Muscle of back (tissue), 11 donors: ENCODE data around the gene XPO5. TPM values are rescaled to one million over a fixed set of nuclear protein-coding genes. Genes with fewer than 3 reads are reported as not detected.
A peak's percentile ranks its signal among the peaks of the same experiment; 100 is the strongest.
"Not testable (repeated sequence)": the region's sequence is repeated elsewhere in the genome, so short reads cannot be mapped to it uniquely, and the experiment has no call there.

ENCODE experiments used
- DNase-seq, 3 donors: peaks; one replicate each; pipeline versions ENCODE4 v3.0.0 to v3.0.0-alpha.2; 2013
- polyA plus RNA-seq, 10 donors: library from polyadenylated mRNA; unstranded; fragments of 120-200 nt; gene quantifications; one replicate each; pipeline ENCODE4 v1.2.1, GENCODE V29; 2013; ENCODE audit not compliant: insufficient read length in 10 of 10

XPO5 gene
- polyA plus RNA-seq, 10 donors, result 19.8 to 37.0 (median 28.1) TPM

DNA sequence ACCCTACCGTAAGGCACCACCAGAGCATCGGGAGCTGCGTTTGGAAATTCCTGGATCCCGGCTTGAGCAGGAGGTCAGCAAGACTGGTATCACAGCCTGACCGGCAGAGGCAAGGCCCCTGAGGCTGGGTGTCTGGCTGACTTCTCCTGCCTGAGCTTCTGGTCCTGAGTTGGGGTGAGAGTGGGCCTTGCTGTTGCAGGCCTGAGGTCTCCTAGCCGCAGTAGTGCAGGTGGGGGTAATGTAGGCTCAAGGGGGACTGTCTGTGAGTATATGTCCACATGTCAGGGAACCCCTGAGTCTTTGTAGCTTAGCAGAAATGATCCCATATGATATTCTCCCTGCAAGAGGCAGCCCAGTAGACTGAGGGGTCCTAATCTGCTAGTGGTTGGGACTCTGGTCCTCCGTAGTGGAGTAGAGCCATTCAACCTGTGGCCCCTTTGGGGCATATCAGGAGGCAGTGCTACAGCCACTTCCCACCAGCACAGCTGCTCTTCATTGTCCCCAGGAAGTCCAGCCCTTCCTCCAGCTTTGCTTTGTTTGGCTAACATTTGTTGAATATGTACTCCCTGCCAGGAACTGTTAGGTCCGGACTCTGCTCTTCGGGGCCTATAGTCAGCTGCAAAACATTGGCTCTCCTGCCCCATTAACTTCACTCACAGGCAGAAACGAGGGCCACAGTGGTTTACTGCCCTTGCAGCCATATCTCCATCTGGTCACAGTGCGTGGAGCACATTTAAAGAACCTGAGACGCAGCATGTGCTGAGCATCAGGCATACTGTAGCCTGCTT is 76.6 kb downstream of the XPO5 start:
- DNase-seq, result peak in 1 of 3 donors; percentile 61

DNA sequence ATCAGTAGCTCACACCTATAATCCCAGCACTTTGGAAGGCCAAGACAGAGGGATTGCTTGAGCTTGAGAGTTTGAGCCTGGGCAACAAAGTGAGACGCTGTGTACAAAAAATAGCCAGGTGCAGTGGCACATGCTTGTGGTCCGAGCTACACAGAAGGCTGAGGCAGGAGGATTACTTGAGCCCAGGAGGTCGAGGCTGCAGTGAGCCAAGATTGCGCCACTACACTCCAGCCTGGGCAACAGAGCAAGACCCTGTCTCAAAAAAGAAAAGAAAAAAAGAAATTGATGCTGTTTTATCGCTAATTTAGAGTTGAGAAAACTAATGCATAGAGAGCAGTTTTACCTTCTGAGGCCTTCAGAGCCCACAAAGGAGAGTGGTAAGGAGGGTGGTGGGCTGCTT is 77.5 kb downstream of the XPO5 start:
- not testable (repeated sequence) for DNase-seq

DNA sequence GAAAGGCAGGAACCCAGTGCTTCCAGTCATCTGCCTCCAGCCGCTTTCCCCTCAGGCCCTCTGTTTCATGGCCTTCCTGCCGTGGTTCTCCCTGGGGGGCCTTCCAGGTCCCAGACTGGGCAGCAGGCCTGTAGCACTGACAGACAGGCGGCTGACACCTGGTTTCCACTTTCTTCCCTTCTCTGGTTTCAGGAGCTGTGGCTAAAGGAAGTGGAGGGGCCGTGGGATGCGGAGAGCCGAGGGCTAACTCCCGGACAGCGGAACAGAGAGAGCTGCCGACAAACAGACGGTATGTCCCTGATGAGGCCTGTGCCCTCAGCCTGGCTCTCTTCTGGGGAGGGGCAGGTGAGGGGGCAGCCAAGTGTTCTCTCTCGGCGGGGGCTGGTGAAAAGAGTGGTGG is 78.1 kb downstream of the XPO5 start:
- DNase-seq, result no peak

DNA sequence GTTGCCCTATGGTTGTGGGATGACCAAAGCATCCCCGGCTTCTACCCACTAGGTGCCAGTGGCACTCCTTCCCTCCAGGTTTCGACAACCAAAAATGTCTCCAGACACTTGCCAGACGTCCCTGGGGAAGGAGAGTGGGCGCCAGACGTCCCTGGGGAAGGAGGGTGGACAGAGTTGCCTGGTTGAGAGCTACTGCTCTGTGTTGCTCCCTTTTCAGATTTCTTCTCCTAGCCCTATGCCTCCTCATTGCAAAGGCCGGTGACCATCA is 78.8 kb downstream of the XPO5 start:
- DNase-seq, result no peak

DNA sequence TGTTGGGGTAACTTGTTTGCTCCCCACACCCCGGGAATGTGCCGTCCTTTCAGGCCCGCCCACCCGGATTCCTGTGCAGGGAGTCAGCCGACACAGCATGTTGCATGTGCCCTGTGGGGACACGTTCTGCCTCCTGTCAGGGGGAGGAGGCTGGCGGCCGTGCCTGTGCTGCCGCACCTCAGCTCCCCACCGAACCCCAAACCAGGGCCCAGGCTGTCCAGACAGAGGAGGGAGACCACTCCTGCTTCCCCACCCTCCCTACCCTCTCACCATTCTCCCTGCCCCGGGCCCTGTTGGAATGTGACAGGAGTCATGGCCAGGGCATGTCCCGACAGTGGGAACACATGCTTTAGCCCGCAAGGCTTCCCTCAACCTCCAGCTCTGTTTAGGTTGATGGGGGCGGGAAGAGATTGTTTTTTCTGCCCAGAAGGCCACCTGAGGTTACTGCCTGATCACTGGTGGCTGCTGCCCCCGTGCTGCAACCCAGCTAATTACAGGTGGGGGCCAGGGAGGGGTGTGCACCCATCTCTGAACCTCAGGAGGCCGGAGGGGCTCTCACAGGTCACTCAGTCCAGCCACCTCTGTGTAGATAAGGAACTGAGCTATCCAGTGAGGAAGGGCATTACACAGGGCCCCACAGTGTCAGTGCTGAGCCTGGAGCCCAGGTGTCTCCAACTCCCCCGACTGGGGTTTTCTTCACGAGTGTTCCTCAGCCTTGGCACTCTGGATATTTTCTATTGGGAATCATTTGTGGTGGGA is 79.3 kb downstream of the XPO5 start:
- no peak for DNase-seq

DNA sequence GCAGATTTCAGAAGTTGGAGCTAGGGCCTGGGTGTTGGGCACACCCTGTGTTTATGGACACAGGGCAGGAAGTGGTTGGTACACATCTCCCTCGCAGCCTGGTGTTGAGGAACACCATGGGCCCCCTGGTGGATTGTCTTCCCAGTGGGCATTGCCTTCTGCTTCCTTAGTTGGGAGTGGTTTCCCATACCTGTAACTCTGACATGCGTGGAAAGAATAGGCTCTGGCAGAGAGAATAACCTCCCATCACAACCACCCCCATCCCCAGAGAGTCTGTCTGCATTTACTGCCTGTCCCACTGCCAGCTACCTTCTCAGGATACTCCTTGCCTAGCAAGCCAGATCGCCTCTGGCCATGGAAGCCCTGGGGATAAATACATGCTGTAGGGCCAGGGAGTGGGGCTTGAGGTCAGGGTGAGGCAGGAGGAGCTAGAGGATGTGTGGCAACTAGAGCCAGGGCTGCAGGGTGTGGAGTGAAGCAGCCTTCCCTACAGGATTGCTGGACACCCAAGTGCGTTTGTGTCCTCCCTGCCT is 80.4 kb downstream of the XPO5 start:
- no peak for DNase-seq

DNA sequence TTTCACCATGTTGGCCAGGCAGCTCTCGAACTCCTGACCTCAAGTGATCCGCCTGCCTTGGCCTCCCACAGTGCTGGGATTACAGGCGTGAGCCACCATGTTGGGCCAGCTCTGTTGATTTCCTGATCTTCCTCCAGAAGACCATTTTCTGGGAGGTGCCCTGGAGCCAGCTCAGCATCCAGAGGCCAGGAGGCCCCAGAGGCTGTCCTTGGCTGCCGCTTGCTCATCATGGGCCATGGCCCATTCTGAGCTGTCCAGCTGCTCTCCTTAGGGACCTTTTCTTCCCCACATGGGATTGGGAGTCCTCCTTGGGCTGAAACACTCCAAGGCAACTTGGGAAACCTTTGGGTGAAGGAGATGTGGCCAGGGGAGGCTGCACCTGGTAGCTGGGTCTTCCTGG is 81.1 kb downstream of the XPO5 start:
- DNase-seq, result no peak

DNA sequence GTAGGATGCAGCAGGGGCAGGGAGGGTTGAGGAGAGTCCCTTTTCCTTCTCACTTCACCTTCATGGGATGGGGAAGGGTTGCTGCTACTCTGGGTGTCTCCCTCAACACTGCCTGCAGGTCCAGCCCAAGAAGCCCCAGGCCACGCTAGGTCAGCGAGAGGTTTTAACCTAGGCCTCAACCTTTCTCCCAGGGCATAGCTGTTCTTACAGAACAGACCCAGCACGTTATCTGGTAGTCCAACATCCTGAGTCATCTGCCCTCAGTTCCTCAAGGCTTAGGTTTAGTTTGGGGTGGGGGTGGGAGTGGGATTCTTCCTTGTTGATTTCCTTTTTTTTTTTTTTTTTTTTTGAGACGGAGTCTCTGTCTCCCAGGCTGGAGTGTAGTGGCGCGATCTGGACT is 81.5 kb downstream of the XPO5 start:
- DNase-seq, result no peak

DNA sequence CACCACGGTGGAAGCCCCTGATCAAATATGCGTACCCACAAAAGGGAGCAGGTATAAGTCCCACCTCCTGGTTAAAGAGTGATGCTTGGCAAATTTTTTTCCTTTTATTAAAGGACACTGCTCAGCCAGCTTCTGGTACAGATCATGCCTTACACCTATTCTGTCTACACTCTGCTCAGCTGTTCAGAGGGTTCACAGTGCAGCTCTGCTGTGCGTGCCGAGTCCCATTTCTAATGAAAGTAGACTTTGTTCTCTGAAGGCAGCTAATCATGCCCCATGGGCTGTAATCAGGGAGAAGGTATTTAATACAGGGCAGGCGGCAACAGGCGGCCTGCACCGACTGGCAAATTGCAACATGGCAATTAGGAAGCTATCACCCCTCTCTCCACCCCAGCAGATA is 82.0 kb downstream of the XPO5 start:
- DNase-seq, result no peak

DNA sequence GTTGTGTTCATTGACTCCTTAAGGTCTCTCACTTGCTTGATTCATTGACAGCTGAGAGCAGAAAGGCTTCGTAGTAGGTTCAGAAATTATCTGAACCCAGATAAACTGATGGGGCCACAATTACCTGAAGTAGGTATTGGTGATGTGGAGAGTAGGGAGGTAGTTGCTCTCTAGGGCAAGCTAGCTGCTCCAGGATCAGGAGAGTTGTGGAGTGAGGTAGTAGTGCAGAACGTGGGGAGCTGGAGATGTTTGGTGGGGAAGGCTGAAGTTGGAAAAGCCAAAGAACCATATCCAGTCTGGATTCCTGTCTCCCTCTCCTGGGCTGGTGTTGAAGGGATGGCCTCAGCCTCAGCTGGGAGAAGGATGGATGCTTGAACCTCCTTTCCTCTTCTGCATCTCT is 82.6 kb downstream of the XPO5 start:
- no peak for DNase-seq

DNA sequence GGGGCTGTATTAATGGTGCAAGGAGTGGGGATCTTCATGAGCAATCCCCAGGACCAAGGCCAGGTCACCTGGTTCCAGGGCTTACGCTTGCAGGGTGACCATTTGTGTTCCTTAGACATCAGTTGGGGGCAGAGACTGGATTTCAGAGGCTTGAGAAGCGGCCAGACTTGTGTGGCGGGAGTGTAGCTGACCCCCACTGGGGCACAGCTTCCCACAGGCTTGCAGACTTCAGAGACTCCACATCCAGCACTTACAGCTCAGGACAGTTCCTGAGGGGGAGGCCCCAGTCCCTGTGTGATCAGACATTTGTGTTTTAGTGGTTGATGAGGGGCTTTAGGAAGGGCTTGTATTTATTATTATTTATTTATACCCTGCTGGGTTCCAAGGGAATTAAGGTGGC is 83.2 kb downstream of the XPO5 start:
- no peak for DNase-seq

DNA sequence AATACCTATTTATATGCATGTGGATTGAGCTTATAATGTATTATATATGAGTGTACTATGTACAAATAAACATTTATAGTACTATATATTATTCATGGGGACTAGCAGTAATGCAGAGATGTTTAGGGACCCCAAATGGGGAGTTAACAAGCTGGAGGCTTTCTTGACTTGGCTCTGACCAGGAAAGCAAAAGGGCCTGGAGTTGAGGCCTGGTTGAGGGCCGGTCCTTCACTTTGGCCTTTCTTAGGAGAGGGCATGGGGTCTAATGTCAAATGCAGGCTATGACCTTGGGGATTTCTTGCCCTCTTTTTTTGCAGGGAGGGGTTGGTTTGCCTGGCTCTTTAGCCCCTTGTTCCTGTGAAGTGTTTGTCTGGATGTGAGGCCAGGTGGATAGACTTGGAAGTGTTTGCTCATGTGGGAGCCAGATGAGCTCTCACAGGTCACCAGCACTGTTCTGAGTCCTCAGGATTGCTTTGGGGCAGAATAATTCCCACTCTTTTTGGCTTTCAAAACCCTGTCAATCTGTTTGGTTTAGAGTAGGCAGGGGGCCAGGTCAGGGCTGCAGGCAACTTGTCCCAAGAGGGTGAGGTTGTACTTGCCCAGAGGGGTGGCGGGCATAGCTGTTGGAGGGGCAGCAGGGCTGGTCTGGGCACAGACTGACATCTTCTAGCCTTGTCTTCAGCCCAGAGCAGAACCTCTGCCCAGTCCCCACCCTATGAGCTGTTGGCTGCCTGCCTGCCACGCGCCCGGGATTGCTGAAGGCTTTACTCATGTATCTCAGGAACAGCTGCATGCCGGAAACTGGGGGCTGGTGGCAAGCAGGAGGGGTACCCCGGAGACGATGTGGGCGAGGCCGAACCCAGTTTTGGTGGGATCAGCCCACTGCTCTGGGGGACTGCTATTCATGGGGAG is 83.8 kb downstream of the XPO5 start:
- DNase-seq, result peak; percentile 71 to 81 (median 76)

DNA sequence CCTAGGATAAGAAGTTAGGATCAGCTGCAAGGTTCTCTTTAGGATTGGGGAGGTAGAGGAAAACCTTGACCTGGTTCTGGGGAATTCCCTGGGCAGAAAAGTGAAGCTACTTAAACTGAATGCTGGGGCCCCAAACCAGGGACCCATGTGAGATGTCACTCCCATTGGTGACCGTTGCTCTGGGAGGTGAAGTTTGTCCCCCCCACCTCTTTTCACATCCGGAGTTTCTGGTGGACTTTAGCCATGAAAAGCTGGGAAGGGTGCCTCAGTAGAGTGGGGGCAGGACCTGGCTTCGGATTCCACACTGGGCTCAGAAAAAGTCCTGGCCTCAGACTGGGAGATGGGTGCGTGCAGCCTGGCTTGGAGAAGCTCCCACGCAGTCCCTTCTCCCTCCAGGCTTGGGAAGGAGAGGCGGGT is 85.3 kb downstream of the XPO5 start:
- DNase-seq, result no peak

DNA sequence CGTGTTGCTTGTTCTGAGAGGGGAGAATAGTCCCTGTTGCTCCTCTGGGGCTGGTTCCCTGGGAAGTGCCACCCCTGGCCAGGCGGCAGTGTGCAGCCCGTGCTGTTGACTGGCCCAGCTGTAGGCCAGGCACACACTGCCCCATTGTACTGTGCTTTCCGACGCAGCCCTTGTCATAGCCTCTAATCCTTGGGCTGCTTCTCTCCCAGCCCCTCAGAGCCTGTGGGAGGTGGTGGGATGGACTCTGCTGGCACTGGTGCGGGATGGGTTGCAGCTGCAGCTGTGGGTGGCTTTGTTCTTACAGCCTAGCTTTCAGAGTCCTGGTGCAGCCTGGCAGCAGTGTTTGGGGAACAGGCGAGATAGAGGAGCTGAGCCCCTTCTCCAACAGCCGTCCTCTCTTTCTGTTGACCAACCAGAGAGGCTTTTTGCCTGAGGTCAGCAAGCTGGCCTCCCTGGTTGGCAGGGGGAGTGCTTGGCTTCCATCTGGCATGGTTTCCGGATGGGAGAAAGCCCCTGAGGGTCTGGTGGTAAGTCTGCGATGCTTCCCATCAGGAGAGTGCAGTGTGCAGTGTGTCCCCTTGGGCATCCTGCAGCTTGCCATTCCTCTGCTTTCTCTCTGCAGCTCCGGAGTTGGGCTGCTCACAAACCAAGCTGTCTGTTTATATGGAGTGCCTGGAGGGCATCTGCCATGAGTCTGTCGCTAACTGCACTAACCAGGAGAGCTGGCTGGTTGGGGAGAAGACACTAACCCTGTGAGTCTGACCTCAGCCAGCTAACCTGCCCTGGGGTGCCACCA is 86.4 kb downstream of the XPO5 start:
- DNase-seq, result peak in 1 of 3 donors; percentile 58

DNA sequence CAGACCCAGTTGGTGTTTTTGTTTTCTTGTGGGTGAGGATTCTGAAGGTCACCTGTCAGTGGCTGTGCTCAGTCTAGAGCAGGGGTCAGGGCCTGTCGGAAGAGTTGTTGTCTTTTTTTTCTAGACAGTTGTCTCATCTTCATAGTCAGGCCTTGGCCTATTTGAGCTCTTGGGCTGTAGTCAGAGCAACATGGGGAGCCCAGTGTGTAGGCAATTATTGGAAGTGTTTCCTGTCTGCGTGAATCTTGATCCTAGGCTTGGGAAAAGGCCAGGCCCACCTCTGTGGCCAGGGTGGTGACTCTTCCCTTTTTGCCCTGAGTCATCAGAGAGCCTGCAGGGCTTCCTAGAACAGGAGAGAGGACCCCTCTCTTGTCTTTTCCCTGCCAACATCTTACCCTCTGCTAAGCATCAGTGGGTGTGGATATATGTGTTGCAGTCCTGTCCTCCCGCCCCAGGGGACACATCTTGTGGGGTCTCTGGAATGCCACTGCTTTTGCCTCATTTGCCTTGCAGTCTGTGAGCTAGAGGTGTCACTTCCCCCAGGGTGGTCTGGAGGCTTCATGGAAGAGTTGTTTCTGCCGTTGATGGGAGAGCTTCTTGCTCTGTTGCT is 87.1 kb downstream of the XPO5 start:
- DNase-seq, result no peak

DNA sequence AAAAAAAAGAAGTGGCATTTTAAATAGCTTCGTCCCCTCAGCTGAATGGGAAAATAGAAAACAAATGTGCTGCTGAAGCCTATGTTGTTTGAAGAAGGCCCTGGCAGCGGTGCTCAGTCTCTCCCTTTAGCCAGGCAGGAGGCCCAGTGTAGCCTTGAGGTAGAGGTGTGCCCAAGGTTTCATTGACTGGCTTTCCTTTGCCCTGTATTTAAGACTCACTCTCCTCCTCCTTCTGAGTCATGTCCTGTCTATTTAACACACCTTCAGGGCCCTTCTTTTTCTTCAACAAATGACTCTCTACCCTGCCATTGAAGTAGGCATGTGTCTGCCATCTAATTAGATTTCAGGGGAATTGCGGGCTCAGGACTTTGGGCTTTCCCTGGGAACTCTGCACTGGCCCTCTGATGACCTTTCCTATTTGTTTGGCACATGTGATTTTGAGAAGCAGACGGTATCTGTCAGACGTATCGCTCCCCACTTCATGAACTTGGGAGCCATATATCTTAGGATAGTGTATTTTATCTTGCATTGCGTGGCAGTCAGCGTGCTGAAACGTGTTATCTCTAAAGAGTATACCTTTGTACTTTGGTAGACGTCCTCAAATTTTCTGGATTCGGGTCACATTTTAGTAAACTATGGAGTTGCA is 94.1 kb downstream of the XPO5 start:
- DNase-seq, result no peak

DNA sequence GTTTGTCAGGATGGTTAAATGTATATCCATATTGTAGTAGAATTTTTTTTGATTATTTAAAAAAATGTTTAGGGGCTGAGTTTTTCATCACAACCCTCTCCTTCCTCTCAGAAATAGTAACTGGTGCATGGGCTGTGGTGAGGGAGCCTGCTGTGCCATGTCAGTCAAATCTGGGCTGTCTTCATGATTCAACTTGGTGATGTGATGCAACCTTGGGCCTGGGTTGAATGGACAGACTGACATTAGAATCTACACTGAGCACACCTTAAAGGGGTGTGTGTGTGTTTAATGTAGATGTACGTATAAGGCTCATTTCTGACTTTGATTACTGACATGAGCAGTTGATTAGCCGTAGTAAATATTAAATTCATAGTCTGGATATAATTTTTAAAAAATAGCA is 94.8 kb downstream of the XPO5 start:
- DNase-seq, result no peak

DNA sequence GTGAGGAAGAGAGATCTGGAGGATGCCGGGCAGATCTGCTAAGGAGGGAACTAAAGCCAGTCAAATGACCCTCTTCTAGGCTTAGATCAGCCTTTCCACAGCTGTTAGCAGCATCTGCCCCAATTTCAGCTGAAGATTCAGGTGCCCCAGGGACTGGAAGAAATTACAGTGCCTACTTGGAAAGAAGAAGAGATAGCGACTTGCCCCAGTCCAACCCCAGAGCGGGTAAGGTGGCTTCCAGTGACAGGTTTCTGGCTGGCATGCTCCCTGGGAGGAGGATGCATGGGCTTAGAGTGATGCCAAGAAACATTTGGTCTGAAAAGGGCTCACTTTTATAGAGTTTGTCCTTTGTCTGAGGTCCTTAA is 97.8 kb downstream of the XPO5 start:
- peak in 1 of 3 donors; percentile 37 for DNase-seq

DNA sequence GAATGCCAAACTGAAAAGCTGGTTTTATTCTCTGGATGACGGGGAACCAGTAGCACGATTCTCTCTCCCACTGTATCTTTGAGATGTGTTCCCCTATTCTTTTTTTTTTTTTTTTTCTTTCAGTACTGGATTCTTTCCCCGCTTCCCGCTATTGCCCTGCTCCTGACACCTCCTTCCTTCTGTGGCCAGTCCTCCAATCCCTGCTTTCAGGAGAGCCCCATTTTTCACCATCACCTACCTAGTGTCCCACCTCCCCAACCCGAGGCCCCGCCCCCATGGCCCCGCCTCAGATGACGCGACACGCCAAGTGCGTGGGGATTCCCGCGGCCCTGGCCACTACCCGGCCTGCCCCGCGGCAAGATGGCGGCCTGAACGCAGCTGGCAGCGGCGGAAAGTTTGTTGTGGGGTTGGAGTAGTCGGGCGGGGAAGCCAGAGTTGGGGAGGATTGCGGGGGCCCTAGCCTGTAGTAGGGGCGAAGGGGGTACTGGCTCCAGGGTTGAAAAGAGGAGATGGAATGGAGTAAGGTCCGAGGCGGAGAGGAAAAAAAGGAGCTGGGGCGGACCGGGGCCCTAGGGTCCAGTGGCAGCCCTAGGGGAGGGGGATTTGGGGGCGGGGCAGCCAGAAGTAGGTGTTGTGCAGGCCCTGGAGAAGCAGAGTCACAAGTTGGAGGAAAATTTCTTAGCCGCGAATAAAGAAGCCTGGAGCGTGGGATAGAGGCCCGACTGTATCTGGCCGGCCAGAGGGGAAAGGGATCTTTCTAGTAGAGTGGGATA is 98.4 kb downstream of the XPO5 start, which contains the start of gene TJAP1:
TJAP1 (plus strand) TSS at position 336 of the 773 bp plus-strand sequence. CDS start 21,432 bp downstream, outside the sequence.
- DNase-seq, result peak; percentile 88 to 96 (median 93)

DNA sequence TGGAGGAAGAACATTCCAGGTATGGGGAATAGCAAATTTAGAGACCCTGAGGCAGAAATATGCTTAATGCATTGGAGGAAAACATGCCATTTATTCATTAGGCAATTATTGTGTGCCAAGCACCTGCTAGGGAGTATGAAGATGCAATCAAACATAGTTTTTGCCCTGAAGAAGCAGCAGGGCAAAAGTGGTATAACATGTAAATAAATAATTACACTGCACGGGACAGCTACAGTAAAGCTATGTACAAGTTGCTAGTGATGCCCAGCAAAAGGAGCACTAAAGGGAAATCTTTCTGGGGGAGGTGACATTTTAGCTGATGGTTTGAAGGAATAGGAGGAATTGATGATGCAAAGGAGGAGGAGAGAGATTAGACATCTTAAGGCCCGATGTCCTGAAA is 99.1 kb downstream of the XPO5 start:
- DNase-seq, result no peak
